ENCODE measurements around the gene PARD3. TPM values are rescaled to one million over a fixed set of nuclear protein-coding genes. Genes with fewer than 3 reads are reported as not detected.

The PARD3 gene
- polyA plus RNA-seq, 1 donor from 2014 or later = 12.4 TPM

DNA sequence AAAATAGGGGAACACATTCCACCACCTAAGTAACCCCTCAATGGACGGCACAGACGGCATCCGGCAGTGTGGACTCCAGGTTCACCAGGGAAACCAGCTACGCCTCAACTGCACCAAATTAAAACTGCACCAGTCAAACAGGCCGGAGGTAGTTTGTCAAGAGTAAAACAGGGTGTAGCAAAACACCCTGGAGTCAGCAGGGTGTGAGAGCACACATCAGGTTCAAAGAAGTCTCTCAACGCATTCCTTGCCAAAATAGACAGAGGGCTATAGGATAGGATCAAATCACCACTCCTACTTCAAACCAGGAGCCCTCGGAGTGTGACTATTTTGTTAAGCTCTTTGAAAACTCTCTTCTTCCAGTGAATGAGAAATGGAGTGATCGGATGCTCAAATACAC is 135.9 kb downstream of the PARD3 start:
- Histone ChIP-seq H3K36me3 (ENCODE audit: insufficient read depth, low read length) (no peaks in the 10 kb centered on the region), H3K9ac (ENCODE audit: low read length) (no peak overlapping the region), H3K4me2 (ENCODE audit: low read length) (no peak overlapping the region), H3K79me2 (replicated peaks; ENCODE audit: insufficient read depth, low read length) (no peaks in the 10 kb centered on the region), H3K4me3 (ENCODE audit: low read length) (no peak overlapping the region), H2AFZ (ENCODE audit: low read depth, low read length) (no peak overlapping the region), H3K27ac (ENCODE audit: low read length) (no peak overlapping the region), H3F3A (ENCODE audit: insufficient read depth, low read length, poor library complexity, severe bottlenecking) (no peaks in the 10 kb centered on the region), H3K9me2 (ENCODE audit: insufficient read depth, low read length) (no peaks in the 10 kb centered on the region), H3K9me3 (ENCODE audit: low read length) (no peaks in the 10 kb centered on the region), H4K20me1 (ENCODE audit: insufficient read depth) (no peaks in the 10 kb centered on the region), H3K27me3 (ENCODE audit: insufficient read depth, low read depth, low read length) (no peaks in the 10 kb centered on the region)
- TF ChIP-seq MXI1 (conservative IDR thresholded peaks at IDR 0.05; ENCODE audit: poor library complexity, severe bottlenecking) = no peak
- TF ChIP-seq CTCF (IDR thresholded peaks at IDR 0.05; ENCODE audit: poor library complexity, severe bottlenecking) = no peak
- no peak for TF ChIP-seq EP300 (conservative IDR thresholded peaks at IDR 0.05; ENCODE audit: poor library complexity, severe bottlenecking)
- TF ChIP-seq RAD21 (conservative IDR thresholded peaks at IDR 0.05) = no peak
- no peak for TF ChIP-seq EZH2 (IDR thresholded peaks at IDR 0.05; ENCODE audit: borderline replicate concordance, insufficient read depth, low read length, poor library complexity, severe bottlenecking)
- no peak for TF ChIP-seq TAF1 (IDR thresholded peaks at IDR 0.05; ENCODE audit: low read depth)
- no peak for TF ChIP-seq POLR2AphosphoS5 (IDR thresholded peaks at IDR 0.05)
- TF ChIP-seq REST (IDR thresholded peaks at IDR 0.05; ENCODE audit: borderline replicate concordance) = no peak
- no peak for TF ChIP-seq SMC3 (conservative IDR thresholded peaks at IDR 0.05; ENCODE audit: poor library complexity)

DNA sequence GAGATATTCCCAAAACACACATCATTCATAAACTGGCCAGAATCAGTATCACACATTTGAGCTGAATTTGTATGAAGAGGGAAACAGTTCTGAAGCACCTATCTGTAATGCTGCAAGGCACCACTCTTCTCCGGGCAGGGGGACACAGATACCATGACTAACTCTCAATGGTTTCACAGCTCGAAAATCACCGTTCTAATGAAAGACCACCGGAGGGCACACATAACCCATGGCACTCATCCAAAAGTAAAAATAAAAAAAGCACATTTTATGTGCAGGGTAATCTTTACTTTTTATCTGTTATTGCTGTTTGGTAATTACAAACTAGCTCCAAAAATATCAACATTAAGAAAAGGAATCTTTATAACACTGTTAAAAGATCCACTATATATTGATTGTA is 137.5 kb downstream of the PARD3 start:
- Histone ChIP-seq H3K9me3 (ENCODE audit: low read length) (no peaks in the 10 kb centered on the region), H4K20me1 (ENCODE audit: insufficient read depth) (no peaks in the 10 kb centered on the region), H3K4me2 (ENCODE audit: low read length) (no peak overlapping the region), H3K4me3 (ENCODE audit: low read length) (no peak overlapping the region), H3K9me2 (ENCODE audit: insufficient read depth, low read length) (no peaks in the 10 kb centered on the region), H3K27ac (ENCODE audit: low read length) (no peak overlapping the region), H3K9ac (ENCODE audit: low read length) (no peak overlapping the region), H3F3A (ENCODE audit: insufficient read depth, low read length, poor library complexity, severe bottlenecking) (no peaks in the 10 kb centered on the region), H3K79me2 (replicated peaks; ENCODE audit: insufficient read depth, low read length) (peaks cover 3% of the 10 kb centered on the region), H3K27me3 (ENCODE audit: insufficient read depth, low read depth, low read length) (no peaks in the 10 kb centered on the region), H2AFZ (ENCODE audit: low read depth, low read length) (no peak overlapping the region), H3K36me3 (ENCODE audit: insufficient read depth, low read length) (no peaks in the 10 kb centered on the region)
- TF ChIP-seq EP300 (conservative IDR thresholded peaks at IDR 0.05; ENCODE audit: poor library complexity, severe bottlenecking) = no peak
- TF ChIP-seq MXI1 (conservative IDR thresholded peaks at IDR 0.05; ENCODE audit: poor library complexity, severe bottlenecking) = no peak
- TF ChIP-seq SMC3 (conservative IDR thresholded peaks at IDR 0.05; ENCODE audit: poor library complexity) = peak; percentile 56
- peak; percentile 61 for TF ChIP-seq CTCF (IDR thresholded peaks at IDR 0.05; ENCODE audit: poor library complexity, severe bottlenecking)
- peak; percentile 67 for TF ChIP-seq RAD21 (conservative IDR thresholded peaks at IDR 0.05)
- no peak for TF ChIP-seq POLR2AphosphoS5 (IDR thresholded peaks at IDR 0.05)
- no peak for TF ChIP-seq EZH2 (IDR thresholded peaks at IDR 0.05; ENCODE audit: borderline replicate concordance, insufficient read depth, low read length, poor library complexity, severe bottlenecking)
- TF ChIP-seq TAF1 (IDR thresholded peaks at IDR 0.05; ENCODE audit: low read depth) = no peak
- no peak for TF ChIP-seq REST (IDR thresholded peaks at IDR 0.05; ENCODE audit: borderline replicate concordance)
